Activated CD8-positive, alpha-beta memory T cell treated with anti-CD3 and anti-CD28 coated beads for 36 hours (primary cell): ENCODE measurements around the gene HK3. TPM values are rescaled to one million over a fixed set of nuclear protein-coding genes. Genes with fewer than 3 reads are reported as not detected.

ENCODE experiments used
- CTCF ChIA-PET: fragments of 350-600 bp; sonication (Branson Sonifier 250); formaldehyde crosslinking; loops from one replicate; lab custom pipeline; 2021; ENCODE audit warnings: antibody characterized with exemption; lab: Charles Lee
- POLR2A ChIA-PET: fragments of 350-600 bp; sonication (Branson Sonifier 250); formaldehyde crosslinking; loops from one replicate; lab custom pipeline; 2021; ENCODE audit warnings: antibody characterized with exemption; lab: Charles Lee
- total RNA-seq, 2 experiments: library from RNA; stranded (reverse); gene quantifications; one replicate each; pipeline ENCODE4 v1.2.3, GENCODE V29; 2021

Gene HK3, protein sequence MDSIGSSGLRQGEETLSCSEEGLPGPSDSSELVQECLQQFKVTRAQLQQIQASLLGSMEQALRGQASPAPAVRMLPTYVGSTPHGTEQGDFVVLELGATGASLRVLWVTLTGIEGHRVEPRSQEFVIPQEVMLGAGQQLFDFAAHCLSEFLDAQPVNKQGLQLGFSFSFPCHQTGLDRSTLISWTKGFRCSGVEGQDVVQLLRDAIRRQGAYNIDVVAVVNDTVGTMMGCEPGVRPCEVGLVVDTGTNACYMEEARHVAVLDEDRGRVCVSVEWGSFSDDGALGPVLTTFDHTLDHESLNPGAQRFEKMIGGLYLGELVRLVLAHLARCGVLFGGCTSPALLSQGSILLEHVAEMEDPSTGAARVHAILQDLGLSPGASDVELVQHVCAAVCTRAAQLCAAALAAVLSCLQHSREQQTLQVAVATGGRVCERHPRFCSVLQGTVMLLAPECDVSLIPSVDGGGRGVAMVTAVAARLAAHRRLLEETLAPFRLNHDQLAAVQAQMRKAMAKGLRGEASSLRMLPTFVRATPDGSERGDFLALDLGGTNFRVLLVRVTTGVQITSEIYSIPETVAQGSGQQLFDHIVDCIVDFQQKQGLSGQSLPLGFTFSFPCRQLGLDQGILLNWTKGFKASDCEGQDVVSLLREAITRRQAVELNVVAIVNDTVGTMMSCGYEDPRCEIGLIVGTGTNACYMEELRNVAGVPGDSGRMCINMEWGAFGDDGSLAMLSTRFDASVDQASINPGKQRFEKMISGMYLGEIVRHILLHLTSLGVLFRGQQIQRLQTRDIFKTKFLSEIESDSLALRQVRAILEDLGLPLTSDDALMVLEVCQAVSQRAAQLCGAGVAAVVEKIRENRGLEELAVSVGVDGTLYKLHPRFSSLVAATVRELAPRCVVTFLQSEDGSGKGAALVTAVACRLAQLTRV
- under 1 TPM in 1 of 2 experiments, not detected in 1; 0.06 TPM for total RNA-seq

DNA sequence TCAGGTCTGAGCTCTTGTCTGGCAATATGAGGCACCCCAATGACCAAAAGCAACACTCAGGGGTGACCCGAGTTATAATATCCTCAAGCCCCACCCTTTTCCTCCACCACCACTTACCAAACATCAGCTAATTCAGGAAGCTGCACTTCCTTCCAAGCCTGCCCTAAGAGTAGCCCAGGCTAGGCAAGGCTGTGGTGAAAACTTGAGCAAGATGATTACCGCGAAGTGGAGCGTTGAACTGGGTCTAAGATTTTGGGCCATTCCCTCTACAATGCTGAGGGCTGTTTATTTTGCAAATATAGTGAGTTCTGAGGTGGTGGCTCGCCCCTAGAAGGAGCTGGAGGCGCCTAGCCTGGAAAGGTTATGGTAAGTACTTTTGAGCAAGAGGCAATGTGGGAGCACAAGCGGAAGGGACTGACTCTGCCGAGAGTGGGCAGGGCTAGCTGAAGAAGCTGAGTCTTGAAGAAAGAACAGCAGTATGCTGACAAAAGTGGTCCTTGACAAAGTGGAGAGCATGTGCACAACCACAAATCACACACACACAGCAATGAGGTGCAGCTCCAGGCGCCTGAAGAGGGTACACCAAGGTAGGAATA lies at the start of gene HK3:
Gene HK3, minus strand, starts transcription at position 51 of the 596 bp plus-strand sequence. CDS start 3,187 bp downstream, outside the sequence.
- POLR2A ChIA-PET: interaction anchor here (0.6 kb wide), 1 partner anchor 120 kb away, joined by 3 read pairs; no protein-coding TSS in a partner anchor
- CTCF ChIA-PET: no interaction called here

DNA sequence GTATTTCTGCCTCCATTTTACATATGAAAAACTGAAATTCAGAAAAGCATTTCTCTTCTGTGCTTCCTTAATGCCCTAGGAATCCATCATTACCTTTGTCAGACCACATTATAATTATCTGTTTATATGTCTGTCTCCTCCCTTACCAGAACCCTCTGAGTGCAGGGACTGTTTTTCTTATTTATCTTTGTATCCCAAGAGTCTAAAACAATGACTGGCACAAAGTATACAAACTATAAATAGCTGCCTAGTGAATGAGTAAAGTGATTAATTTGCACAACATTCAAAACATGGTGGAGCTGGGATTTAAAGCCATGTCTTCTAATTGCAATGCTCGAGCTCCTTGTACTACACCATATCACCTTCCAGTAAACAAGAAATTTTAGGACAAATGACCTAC lies 49.3 kb upstream of the HK3 start:
- ChIA-PET POLR2A (no interaction called here), CTCF (interaction anchor here (0.5 to 0.6 kb wide), 2 partner anchors 11 to 153 kb away, joined by 4 to 6 read pairs; no protein-coding TSS in a partner anchor)

DNA sequence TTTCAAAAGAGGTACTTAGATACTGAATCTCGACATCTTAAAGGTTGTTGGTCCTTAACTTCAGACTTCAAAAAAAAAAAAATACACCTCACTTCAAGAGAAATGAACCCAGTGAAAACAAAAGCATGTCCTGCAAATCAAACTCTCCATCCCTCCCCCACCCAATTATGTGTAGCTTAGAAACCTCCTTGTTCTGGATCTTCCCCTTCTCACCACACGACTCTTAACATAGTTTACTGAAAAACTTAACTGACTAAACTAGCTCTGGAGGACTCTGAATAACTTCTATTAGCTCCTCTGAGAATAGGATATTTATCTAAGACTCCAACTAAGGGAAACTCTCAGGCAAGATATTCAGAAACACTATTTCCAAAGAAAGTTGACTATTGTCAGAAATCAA lies 48.7 kb upstream of the HK3 start:
- ChIA-PET POLR2A (interaction anchor here (0.7 kb wide), 1 partner anchor 188 kb away, joined by 6 read pairs; no protein-coding TSS in a partner anchor), CTCF (interaction anchor here (0.5 to 0.7 kb wide), 3 partner anchors 10 to 277 kb away, joined by 4 to 7 read pairs (median 6); no protein-coding TSS in a partner anchor)

DNA sequence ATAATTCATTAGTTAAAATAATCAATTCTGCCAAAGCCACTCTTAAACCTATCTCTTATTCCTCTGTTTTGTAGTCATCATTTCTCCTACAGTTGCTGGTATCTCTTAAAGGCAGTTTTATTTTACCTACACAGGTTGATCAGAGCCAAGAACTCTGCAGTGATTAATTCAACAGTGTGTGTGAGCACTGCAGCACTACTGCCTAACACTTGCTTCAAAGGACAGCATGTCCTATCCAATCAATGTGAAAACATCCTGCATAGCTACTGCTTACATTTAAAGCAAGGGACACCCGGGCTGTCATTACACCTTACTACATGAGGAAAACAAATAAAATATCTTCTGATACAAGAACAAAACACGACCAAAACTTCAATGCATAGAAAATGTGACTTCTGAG lies 45.1 kb upstream of the HK3 start:
- POLR2A ChIA-PET: no interaction called here
- CTCF ChIA-PET: no interaction called here

DNA sequence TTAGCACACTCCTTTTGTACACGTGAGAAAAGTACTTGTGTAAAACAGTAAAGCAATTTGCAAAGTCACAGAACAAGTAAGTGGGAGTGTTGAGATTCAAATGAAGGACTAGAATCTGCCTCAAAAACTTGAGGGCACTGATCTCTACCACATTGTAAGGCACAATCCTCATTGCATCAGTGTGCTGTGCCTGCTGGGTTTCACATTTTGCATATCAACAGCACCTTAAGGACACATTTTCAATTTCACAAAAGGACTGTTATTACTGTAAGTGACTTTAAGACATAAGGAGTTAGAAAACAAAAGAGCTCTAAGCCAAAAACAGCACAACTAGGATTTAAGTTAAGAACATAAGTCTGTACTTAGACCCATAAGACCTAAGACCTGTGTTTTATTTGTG lies 44.7 kb upstream of the HK3 start:
- CTCF ChIA-PET: interaction anchor here (1.2 kb wide), 1 partner anchor 283 kb away, joined by 3 read pairs; no protein-coding TSS in a partner anchor
- POLR2A ChIA-PET: no interaction called here

DNA sequence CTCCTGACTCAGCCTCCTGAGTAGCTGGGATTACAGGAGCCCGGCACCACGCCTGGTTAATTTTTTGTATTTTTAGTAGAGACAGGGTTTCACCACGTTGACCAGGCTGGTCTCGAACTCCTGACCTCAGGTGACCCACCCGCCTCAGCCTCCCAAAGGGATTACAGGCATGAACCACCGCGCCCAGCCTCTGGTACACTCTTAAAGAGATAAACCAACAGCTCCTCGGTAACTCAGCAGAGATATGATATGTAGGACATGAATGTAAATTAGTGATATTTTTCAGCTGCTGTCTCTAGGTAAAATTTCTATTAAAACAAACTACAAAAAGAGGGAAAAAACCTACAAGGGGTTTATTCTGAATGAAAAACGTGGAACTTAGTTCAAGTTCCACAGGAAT lies 42.8 kb upstream of the HK3 start:
- ChIA-PET POLR2A (no interaction called here), CTCF (no interaction called here)

DNA sequence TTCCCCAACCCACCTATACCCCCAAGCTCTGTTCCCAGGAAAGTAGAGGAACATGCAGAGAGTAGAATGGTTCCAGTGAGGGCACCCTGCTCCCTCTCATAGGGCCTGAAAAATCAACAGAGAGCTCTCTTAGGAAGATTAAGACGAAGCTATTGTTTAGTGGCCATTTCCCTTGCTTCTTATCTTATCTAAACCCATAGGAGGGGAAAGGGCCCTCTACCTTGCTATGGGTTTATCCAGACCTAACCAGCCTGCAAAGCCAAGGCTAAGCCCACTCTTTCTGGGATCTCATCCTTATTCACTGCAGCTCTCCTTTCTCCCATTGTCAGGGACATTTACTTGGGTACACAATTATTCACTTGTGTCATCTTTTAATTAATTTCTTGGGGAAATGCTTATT lies 39.3 kb upstream of the HK3 start:
- ChIA-PET CTCF (interaction anchor here (0.6 kb wide), 1 partner anchor 280 kb away, joined by 3 read pairs; no protein-coding TSS in a partner anchor), POLR2A (no interaction called here)

DNA sequence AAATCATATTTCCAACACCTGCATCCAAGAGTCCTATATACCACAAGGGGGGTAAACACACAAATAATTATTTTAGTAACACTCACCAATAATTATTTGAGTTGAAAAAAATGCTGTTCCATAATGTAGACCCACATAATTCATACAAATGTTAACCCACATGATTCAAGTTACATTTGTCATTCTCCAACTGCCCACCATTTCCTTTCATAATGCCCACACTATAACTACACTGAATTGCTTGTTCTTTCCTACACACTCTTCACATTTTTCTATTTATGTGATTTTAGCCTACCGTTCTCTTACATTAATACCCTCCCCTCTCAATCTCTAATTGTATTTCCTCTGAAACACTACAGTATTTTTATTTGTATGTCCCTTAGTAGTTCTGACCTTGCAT lies 35.9 kb upstream of the HK3 start:
- ChIA-PET CTCF (interaction anchor here (0.9 kb wide), 1 partner anchor 274 kb away, joined by 3 read pairs; no protein-coding TSS in a partner anchor), POLR2A (no interaction called here)

DNA sequence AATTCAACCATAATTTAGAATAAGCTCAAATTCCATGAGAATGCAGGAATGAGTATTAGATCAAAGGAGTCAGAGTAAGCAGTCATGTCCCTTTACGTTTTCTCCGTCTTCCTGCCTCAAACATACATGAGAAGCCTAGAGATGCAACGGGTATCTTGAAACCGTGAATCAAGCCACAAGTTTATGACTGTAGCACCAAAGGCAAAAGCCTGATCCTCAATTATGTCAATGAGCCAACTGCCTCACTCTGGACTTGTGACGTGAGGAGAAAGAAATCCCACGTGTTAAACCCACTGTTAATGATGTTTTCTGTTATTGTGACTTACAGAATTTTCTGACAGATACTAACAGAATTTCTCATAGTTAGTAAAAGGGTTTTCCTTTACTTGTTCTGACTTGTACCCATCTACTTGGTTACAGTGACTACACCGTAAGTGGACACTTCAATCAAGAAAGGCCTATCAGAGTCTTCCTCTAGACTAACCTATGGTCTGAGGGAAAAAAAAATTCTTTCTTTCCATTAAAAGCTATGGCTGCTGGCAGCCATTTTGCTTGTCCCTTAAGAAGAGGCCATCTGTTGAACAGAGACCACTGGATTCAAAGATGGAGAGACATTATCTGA lies 35.3 kb upstream of the HK3 start:
- ChIA-PET POLR2A (interaction anchor here (0.5 kb wide), 1 partner anchor 16 kb away, joined by 3 read pairs; no protein-coding TSS in a partner anchor), CTCF (interaction anchor here (0.9 kb wide), 1 partner anchor 273 kb away, joined by 3 read pairs; no protein-coding TSS in a partner anchor)

DNA sequence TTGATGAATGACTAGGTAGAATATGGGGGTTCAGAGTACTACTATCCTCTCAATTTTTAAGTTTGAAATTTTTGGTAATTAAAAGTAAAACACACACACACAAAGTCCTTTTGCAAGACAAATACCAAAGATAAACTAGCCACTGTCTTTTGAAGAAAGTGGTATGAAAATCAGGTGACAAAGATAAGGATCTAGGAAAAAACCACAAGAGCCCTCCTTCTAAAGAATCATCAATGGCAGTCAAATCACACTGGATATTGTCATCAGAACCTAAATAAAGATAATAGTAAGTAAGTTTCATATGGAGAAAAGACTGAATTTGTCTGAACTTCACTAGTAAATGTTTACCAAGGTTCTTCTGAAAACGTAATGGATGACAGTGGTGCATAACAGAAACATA lies 30.5 kb upstream of the HK3 start:
- POLR2A ChIA-PET: no interaction called here
- CTCF ChIA-PET: interaction anchor here (0.6 kb wide), 1 partner anchor 35 kb away, joined by 3 read pairs; no protein-coding TSS in a partner anchor

DNA sequence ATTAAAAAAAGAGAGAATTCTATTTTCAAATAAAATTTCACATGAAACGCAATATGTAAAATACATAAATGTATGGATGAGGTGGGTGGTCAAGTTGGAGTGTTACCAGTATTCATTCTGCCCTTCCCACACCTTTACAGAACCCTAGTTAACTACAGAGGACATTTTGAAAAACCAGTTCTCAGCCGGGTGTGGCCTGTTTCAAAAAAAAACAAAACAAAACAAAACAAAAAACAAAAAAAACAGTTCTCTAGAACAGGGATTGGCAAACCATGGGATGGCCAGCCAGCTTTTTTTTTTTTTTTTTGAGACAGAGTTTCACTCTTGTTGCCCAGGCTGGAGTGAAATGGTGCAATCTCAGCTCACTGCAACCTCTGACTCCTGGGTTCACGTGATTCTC lies 28.4 kb upstream of the HK3 start:
- POLR2A ChIA-PET: interaction anchor here (0.6 kb wide), 1 partner anchor 232 kb away, joined by 5 read pairs; no protein-coding TSS in a partner anchor
- CTCF ChIA-PET: interaction anchor here (0.6 kb wide), 1 partner anchor 27 kb away, joined by 3 read pairs; no protein-coding TSS in a partner anchor

DNA sequence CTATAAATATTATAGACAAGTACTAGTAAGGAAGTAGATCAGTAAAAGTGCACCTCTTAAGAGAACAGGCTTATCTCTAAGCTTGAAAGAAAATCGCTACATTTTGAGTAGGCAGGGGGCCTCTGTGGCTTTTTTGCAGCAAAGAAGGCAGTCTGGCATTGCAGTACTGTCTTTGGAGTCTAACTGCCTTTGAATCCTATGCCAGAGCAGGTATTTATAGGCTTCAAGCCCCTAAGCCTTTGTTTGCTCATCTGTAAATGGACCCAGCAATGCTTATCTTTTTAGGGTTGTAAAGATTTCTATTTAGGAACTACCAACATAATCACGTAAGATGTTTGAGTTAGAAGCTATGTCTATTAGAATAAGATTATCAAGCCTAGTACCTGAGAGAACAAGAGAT lies 23.7 kb upstream of the HK3 start:
- POLR2A ChIA-PET: interaction anchor here (0.7 kb wide), 1 partner anchor 77 kb away, joined by 3 read pairs; no protein-coding TSS in a partner anchor
- CTCF ChIA-PET: interaction anchor here (1.2 kb wide), 1 partner anchor 262 kb away, joined by 3 read pairs; no protein-coding TSS in a partner anchor

DNA sequence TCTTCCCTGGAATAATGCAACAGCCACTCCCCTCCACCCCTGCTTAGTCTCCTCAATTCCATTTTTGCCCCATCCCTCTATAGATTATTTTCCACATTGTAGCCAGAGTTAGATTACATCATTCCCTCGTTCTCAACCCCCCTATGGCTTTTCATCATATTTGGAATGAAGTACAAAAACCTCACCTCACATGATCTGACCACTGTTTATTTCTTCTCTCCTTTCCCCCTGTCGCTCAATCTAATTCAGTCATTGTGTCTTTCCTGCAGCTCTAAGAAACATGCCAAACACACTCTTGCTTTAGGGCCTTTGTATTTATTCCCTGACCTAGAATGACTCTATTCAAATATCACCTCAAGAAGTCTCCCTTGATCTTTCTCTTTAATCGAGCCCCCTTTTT lies 22.6 kb upstream of the HK3 start:
- ChIA-PET CTCF (no interaction called here), POLR2A (no interaction called here)

DNA sequence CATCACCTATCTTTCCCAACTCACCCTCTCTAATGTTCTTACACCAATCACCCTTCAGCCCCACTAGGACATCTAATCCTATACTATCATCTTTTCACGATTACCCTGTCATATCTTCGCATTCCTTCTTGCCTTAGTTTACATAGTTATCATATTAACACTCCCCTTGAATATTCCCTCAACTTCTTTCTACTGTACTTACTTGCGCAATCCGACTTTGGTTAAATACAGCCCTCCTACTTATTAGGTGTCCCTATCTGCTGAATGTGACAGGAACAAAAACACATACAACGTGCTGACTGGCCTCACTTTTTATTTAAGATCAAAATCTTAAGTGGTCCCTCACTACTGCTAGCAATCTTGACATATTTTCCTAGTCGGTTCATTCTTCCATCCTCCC lies 19.5 kb upstream of the HK3 start:
- CTCF ChIA-PET: no interaction called here
- POLR2A ChIA-PET: no interaction called here

DNA sequence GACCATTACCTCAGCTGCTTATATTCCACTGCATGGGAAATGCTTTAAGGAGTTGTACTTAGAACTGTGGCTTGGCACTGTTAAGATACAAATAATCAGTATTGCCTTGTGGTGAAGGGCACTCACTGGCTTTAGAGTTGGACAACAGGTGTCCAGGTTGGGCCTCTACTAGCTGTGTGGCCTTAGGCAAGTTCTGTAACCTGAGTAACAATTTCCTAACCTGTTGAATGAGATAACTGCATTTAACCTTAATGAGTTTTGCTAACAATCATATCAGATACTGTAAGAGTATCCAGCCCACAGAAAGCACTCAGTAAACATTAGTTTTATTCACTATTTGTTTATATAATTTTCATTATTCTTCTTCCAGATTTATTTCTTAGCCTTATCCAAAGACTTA lies 17.2 kb upstream of the HK3 start:
- POLR2A ChIA-PET: no interaction called here
- CTCF ChIA-PET: interaction anchor here (0.7 to 0.9 kb wide), 2 partner anchors 13 to 25 kb away, joined by 5 to 9 read pairs; no protein-coding TSS in a partner anchor

DNA sequence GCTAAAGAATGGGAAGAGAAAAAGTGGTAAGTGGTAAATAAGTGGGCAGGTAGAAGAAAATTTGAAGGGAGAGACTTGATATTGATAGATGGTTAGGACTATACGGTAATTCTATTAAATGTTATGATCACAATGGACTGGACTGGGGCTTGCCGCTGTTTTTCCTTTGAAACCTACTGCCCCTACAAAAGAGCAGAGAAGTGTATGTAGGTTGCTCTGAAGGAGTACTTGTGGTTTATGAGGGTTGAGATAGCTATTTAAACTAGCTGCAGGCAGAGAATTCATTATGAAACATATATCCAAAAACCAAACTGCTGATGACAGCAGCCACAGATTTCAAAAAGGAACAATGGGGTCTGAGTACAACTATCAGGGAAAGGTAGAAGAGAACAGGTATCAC lies 16.8 kb upstream of the HK3 start:
- ChIA-PET POLR2A (no interaction called here), CTCF (interaction anchor here (0.7 to 0.9 kb wide), 2 partner anchors 12 to 25 kb away, joined by 5 to 9 read pairs; no protein-coding TSS in a partner anchor)

DNA sequence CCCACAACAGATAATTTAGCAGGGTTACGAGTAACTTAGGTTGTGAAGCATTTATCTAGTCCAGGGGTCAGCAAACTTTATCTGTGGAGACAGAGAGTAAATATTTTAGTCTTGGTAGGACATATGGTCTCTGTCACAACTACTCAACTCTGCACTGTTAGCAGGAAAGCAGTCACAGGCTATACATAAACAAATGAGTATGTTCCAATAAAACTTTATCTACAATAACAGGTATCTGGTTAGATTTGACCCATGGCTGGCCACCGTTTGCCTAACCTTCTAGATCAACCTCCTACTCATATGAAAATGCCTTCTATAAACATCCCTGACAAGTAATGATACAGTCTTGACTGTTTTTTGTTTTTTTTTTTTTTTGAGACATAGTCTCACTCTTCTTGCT lies 13.0 kb upstream of the HK3 start:
- ChIA-PET POLR2A (no interaction called here), CTCF (no interaction called here)
